ENCODE measurements around the gene MBD2.
A peak's percentile ranks its signal among the peaks of the same experiment; 100 is the strongest.

Gene MBD2

DNA sequence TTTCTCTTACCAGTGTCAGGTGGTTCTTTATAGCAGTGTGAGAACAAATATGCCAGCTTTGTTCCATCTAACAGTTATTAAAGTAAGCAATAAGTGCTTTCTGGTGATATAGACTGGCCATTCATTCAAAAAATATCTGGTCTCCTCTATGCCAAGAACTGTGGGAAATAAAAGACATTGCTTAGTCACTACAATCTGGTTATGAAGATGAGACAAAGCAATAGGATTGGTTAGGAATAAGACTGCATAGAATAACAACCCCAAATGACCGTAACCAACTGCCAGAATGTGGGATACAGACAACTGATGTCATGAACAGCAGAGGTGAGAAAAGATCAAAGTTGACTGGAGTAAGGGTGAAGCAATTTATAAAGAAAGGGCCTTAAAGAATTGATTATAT lies 83.8 kb downstream of the MBD2 start:
- DNase-seq (ENCODE audit: low read depth, low spot score) = peak; percentile 68
- in situ Hi-C loops (cut with HindIII; ENCODE audit: low sequenced_read_pairs) = no loop called here
- no peak for TF ChIP-seq CTCF (IDR thresholded peaks at IDR 0.05; ENCODE audit: low read depth, low read length)
- no peak overlapping the region for H3K4me3 ChIP-seq (ENCODE audit: low read depth, low read length)

GRCh38 chr18:54135216-54135615 lies 89.3 kb downstream of the MBD2 start:
- TF ChIP-seq CTCF (IDR thresholded peaks at IDR 0.05; ENCODE audit: low read depth, low read length) = no peak
- DNase-seq (ENCODE audit: low read depth, low spot score) = no peak
- in situ Hi-C loops (cut with HindIII; ENCODE audit: low sequenced_read_pairs) = no loop called here
- no peak overlapping the region for H3K4me3 ChIP-seq (ENCODE audit: low read depth, low read length)

- H3K4me3 ChIP-seq (ENCODE audit: low read depth, low read length) = no peak overlapping the region
- no peak for TF ChIP-seq CTCF (IDR thresholded peaks at IDR 0.05; ENCODE audit: low read depth, low read length)
- no peak for DNase-seq (ENCODE audit: low read depth, low spot score)
- in situ Hi-C loops (cut with HindIII; ENCODE audit: low sequenced_read_pairs) = no loop called here
Measured at GRCh38 chr18:54134053-54134452, 90.4 kb downstream of the MBD2 start.

- no peak for TF ChIP-seq CTCF (IDR thresholded peaks at IDR 0.05; ENCODE audit: low read depth, low read length)
- in situ Hi-C loops (cut with HindIII; ENCODE audit: low sequenced_read_pairs) = no loop called here
- no peak overlapping the region for H3K4me3 ChIP-seq (ENCODE audit: low read depth, low read length)
- no peak for DNase-seq (ENCODE audit: low read depth, low spot score)
Measured at GRCh38 chr18:54130631-54131030, 93.8 kb downstream of the MBD2 start.

- in situ Hi-C loops (cut with HindIII; ENCODE audit: low sequenced_read_pairs) = no loop called here
- DNase-seq (ENCODE audit: low read depth, low spot score) = no peak
- no peak overlapping the region for H3K4me3 ChIP-seq (ENCODE audit: low read depth, low read length)
- no peak for TF ChIP-seq CTCF (IDR thresholded peaks at IDR 0.05; ENCODE audit: low read depth, low read length)
Measured at GRCh38 chr18:54130177-54130576, 94.3 kb downstream of the MBD2 start.

DNA sequence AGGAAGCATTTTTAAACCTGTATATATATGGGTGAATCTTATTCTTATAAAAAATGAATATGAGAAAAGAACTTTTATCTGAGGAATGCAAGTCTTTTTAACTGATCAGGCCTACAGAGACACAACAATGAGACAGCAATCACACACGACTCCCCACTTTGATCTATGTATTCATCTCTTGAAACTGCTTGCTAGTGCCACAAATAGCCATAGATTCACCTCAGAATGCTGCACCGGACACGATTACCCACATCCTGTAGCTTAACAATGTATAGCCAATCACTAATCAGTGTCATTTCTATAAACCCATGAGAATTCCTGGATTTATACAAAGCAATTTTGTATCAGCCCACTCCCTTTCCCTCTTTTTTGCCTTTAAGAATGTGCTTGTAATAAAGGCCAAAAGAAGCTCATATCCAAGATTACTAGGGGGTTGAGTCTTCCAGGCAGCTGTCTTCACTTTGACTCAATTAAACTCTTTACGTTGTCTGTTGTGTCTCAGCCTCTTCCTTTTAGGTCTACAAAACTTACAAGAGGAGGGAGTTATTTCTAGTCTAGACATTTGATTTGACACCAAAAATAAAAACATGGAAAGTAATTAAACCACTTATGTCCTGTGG lies 94.9 kb downstream of the MBD2 start:
- TF ChIP-seq CTCF (IDR thresholded peaks at IDR 0.05; ENCODE audit: low read depth, low read length) = no peak
- in situ Hi-C loops (cut with HindIII; ENCODE audit: low sequenced_read_pairs) = no loop called here
- no peak for DNase-seq (ENCODE audit: low read depth, low spot score)
- H3K4me3 ChIP-seq (ENCODE audit: low read depth, low read length) = no peak overlapping the region
